OCI-M2 (cell line): Measurements from ENCODE around the gene FGF7.
"Not testable (repeated sequence)": the region's sequence is repeated elsewhere in the genome, so short reads cannot be mapped to it uniquely, and the experiment has no call there.

Experiments
- DNase-seq: peaks from one replicate; lab custom pipeline; 2025; ENCODE audit not compliant: unreplicated experiment; lab: John Stamatoyannopoulos, UW

Gene FGF7

GRCh38 chr15:49423021-49423420 lies at the start of gene FGF7:
FGF7 (plus strand) TSS chr15:49423242; CDS start chr15:49424298, 1,056 bp downstream.
- no peak for DNase-seq

- no peak for DNase-seq
Measured at GRCh38 chr15:49379996-49380395, 43.0 kb upstream of the FGF7 start.

DNA sequence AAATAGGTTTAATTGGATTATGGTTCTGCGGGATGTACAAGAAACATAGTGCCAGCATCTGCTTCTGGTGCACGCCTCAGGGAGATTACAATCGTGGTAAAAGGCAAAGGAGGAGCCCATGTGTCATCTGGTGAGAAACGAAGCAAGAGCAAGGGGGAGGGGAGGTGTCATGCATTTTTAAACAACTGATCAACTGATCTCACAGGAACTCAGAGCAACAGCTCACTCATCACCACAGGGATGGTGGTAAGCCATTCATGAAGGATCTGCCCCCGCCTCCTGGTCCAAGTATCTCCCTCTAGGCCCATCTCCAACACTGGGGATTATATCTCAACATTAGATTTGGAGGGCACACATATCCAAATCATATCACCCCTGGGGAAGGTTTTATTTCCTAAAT lies 42.1 kb upstream of the FGF7 start:
- no peak for DNase-seq

- DNase-seq = no peak
Measured at GRCh38 chr15:49382394-49382793, 40.6 kb upstream of the FGF7 start.

GRCh38 chr15:49383266-49383665 lies 39.8 kb upstream of the FGF7 start:
- no peak for DNase-seq

DNA sequence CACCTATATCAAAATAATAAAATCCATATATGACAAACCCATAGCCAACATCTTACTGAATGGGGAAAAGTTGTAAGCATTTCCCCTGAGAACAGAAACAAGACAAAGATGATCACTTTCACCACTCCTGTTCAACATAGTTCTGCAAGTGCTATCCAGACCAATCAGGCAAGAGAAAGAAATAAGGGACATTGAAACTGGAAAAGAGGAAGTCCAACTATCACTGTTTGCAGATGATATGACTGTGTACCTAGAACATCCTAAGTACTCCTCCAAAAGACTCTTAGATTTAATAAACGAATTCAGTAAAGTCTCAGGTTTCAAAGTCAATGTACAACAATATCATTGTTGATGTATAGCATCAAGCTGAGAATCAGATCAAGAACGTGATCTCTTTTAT lies 35.6 kb upstream of the FGF7 start:
- DNase-seq = no peak

GRCh38 chr15:49402515-49403296 lies 20.3 kb upstream of the FGF7 start:
- DNase-seq = not testable (repeated sequence)

GRCh38 chr15:49406352-49407118 lies 16.5 kb upstream of the FGF7 start:
- DNase-seq = no peak

- no peak for DNase-seq
Measured at GRCh38 chr15:49410641-49411040, 12.4 kb upstream of the FGF7 start.

DNA sequence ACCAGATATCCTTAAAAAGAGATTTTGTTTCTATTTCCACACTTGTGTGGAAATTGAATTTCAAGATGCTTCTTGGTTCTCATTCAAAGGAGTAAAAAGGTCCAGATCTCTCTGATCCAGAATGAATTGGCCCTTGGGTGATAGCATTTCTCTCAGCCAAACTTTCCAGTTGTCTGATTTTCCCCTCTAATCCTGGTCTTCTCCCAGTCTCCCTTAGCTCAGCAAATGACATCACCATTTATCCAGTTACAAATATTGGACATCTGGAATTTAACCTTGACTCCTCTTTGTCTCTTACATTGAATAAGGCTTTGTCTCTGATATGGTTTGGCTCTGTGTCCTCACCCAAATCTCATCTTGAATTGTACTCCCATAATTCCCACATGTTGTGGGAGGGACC lies 10.2 kb upstream of the FGF7 start:
- DNase-seq = no peak

GRCh38 chr15:49415149-49415548 lies 7.9 kb upstream of the FGF7 start:
- no peak for DNase-seq

- DNase-seq = no peak
Measured at GRCh38 chr15:49415638-49416037, 7.4 kb upstream of the FGF7 start.

DNA sequence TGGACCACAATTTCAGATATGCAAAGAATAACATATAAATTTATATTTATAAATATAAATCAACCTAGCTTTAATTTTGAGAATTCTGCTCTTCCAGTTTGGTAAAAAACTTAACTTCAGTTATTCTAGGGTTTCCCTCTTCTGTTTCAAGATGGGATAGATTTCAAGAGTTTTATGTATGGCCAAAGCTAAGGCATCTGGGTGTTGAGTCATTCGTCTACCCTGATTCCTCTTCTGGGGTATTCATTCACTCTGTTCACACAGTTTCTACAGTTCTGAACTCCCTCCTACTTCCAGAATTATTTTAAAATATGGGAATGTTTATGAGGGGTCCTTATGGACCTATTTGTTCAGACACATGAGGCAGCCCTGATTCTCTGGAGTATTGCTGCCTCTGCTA lies 4.2 kb upstream of the FGF7 start:
- DNase-seq = no peak

DNA sequence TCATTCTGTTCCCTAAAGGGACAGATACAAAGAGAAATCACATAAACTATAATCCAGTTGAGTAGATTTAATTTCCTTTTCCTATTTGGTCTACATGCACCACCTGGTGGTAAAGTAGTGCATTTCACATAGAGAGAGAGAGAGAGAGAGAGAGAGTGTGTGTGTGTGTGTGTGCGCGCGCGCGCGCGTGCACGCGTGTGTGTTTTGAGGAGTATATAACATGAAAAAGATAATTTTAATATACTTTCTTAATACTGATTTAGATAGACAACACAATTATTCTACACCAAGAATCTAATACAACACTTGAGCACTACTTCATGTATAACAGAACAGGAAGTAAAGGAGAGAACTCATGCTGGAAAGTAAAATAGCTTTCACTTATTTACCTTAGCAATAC lies 1.1 kb upstream of the FGF7 start:
- no peak for DNase-seq

DNA sequence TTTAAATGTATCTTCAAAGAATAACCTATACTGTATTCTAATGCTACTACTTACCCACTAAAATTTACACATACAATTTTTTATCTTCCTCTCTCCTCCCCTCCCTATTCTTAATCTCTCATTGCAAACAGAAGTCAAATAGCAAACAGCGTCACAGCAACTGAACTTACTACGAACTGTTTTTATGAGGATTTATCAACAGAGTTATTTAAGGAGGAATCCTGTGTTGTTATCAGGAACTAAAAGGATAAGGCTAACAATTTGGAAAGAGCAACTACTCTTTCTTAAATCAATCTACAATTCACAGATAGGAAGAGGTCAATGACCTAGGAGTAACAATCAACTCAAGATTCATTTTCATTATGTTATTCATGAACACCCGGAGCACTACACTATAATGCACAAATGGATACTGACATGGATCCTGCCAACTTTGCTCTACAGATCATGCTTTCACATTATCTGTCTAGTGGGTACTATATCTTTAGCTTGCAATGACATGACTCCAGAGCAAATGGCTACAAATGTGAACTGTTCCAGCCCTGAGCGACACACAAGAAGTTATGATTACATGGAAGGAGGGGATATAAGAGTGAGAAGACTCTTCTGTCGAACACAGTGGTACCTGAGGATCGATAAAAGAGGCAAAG lies 984 bp downstream of the FGF7 start:
- DNase-seq = no peak

- DNase-seq = no peak
Measured at GRCh38 chr15:49424954-49425353, 1.9 kb downstream of the FGF7 start.

DNA sequence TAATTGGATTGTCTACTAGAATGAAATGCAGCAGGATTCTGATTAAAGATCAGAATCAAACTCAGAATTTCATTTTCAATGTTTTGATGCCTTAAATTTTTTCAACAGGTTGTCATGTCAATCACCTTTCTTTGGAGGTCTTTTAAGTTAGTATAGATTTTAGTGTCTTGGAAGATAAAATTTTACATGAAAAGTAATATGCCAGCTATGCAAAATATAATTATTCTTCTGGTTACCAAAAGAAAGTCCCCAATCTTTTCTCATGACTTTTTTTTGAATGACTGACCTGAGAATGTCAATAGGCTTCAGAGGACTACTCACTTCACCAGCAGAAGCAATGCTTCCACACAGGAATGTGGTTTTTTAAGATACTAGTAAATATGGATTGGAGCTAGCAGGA lies 4.3 kb downstream of the FGF7 start:
- DNase-seq = no peak

GRCh38 chr15:49428409-49429095 lies 5.5 kb downstream of the FGF7 start:
- DNase-seq = no peak

GRCh38 chr15:49430046-49430445 lies 7.0 kb downstream of the FGF7 start:
- no peak for DNase-seq

DNA sequence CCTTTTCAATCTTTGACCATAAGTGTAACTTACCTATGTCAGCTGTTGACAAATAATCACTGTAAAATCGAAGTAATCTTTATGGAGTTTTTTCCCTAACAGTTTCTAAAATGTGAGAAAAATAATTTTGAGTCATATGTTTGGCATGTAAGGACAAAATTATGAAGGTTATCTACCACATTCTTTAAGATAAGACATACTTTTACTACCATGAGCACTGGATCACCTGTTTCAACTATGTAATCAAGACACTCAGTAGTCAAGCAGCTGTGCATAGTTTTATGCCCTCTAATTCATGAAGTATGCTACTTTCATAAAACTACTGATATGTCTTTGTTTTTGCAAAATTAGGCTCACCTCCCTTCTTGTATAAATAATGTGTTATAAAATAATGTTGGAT lies 12.1 kb downstream of the FGF7 start:
- no peak for DNase-seq

GRCh38 chr15:49436751-49437150 lies 13.7 kb downstream of the FGF7 start:
- no peak for DNase-seq
